WTC11 (cell line): Measurements from ENCODE around the gene PDSS1. TPM values are rescaled to one million over a fixed set of nuclear protein-coding genes. Genes with fewer than 3 reads are reported as not detected.
A peak's percentile ranks its signal among the peaks of the same experiment; 100 is the strongest.

Experiments used
- ATAC-seq: fragments of 200-7000 bp; cut with Tn5 transposase; 2 replicates; pipeline ENCODE4 v1.10.0; 2021; ENCODE audit warnings: mild to moderate bottlenecking, moderate library complexity
- Bru-seq: library from RNA; stranded (reverse); fragments of 400-500 nt; gene quantifications from one replicate; lab custom pipeline; 2021; lab: Mats Ljungman, UMichigan
- CTCF ChIA-PET: fragments of 300-600 bp; sonication (Branson Sonifier 250); formaldehyde crosslinking; loops from one replicate; lab custom pipeline; 2021; ENCODE audit warnings: antibody characterized with exemption; lab: Charles Lee
- POLR2A ChIA-PET: fragments of 350-600 bp; sonication (Branson Sonifier 250); formaldehyde crosslinking; loops from one replicate; lab custom pipeline; 2021; ENCODE audit warnings: antibody characterized with exemption; lab: Charles Lee
- DNase-seq: peaks from one replicate; pipeline ENCODE4 v3.0.0; 2021; ENCODE audit warnings: low spot score
- H3K27ac Mint-ChIP-seq: 2 replicates; pipeline ENCODE4 v1.8.0; 2021; ENCODE audit warnings: mixed read lengths
- H3K27me3 Mint-ChIP-seq: 2 replicates; pipeline ENCODE4 v1.8.0; 2021; ENCODE audit warnings: low read depth, mild to moderate bottlenecking, moderate library complexity, mixed read lengths
- H3K36me3 Mint-ChIP-seq: 2 replicates; pipeline ENCODE4 v1.8.0; 2021; ENCODE audit warnings: mixed read lengths
- H3K4me1 Mint-ChIP-seq: 2 replicates; pipeline ENCODE4 v1.8.0; 2022; ENCODE audit warnings: mixed read lengths
- H3K4me3 Mint-ChIP-seq: 2 replicates; pipeline ENCODE4 v1.8.0; 2021; ENCODE audit warnings: mild to moderate bottlenecking, moderate library complexity, mixed read lengths
- H3K9me3 Mint-ChIP-seq: 2 replicates; pipeline ENCODE4 v1.8.0; 2021; ENCODE audit warnings: mixed read lengths
- ATF1 ChIP-seq: sonication (generic); formaldehyde crosslinking; IDR thresholded peaks from 2 replicates; pipeline ENCODE4 v1.8.1; 2023; ENCODE audit warnings: mild to moderate bottlenecking, moderate library complexity, missing genetic modification reagents
- ATF2 ChIP-seq: sonication (generic); formaldehyde crosslinking; IDR thresholded peaks from 2 replicates; pipeline ENCODE4 v1.8.1; 2022; ENCODE audit warnings: low read depth, missing genetic modification reagents, borderline replicate concordance
- E2F5 ChIP-seq: sonication (generic); formaldehyde crosslinking; IDR thresholded peaks from 2 replicates; pipeline ENCODE4 v1.8.1; 2022; ENCODE audit warnings: mild to moderate bottlenecking, moderate library complexity, missing genetic modification reagents
- ERG ChIP-seq: fragments of 250-450 bp; sonication (Bioruptor Pico); IDR thresholded peaks from 2 replicates; pipeline ENCODE4 v1.8.0; 2021; ENCODE audit warnings: mild to moderate bottlenecking
- ESRRA ChIP-seq: sonication (generic); formaldehyde crosslinking; IDR thresholded peaks from 2 replicates; pipeline ENCODE4 v1.8.1; 2022; ENCODE audit warnings: mild to moderate bottlenecking, missing genetic modification reagents, borderline replicate concordance
- FOXK1 ChIP-seq: sonication (generic); formaldehyde crosslinking; IDR thresholded peaks from 2 replicates; pipeline ENCODE4 v1.8.0; 2022; ENCODE audit warnings: mild to moderate bottlenecking, moderate library complexity, missing genetic modification reagents
- GABPB1 ChIP-seq: sonication (generic); formaldehyde crosslinking; IDR thresholded peaks from 2 replicates; pipeline ENCODE4 v1.8.1; 2023; ENCODE audit warnings: mild to moderate bottlenecking, missing genetic modification reagents
- GRHL2 ChIP-seq: fragments of 250-450 bp; sonication (Bioruptor Pico); IDR thresholded peaks from 2 replicates; pipeline ENCODE4 v1.8.0; 2022; ENCODE audit warnings: mild to moderate bottlenecking, moderate library complexity; ENCODE audit not compliant: insufficient replicate concordance, severe bottlenecking
- IRF2 ChIP-seq: sonication (generic); formaldehyde crosslinking; IDR thresholded peaks from 2 replicates; pipeline ENCODE4 v1.8.0; 2022; ENCODE audit warnings: low read depth, missing genetic modification reagents, borderline replicate concordance
- JAZF1 ChIP-seq: fragments of 250-450 bp; sonication (Bioruptor Pico); IDR thresholded peaks from 2 replicates; pipeline ENCODE4 v1.9.0; 2021; ENCODE audit warnings: moderate library complexity, mild to moderate bottlenecking, inconsistent platforms
- KAT7 ChIP-seq: sonication (generic); formaldehyde crosslinking; IDR thresholded peaks from 2 replicates; pipeline ENCODE4 v1.8.1; 2023; ENCODE audit warnings: missing genetic modification reagents, mild to moderate bottlenecking, borderline replicate concordance
- NFATC4 ChIP-seq: fragments of 250-450 bp; sonication (Bioruptor Pico); IDR thresholded peaks from 2 replicates; pipeline ENCODE4 v1.9.0; 2021; ENCODE audit warnings: mild to moderate bottlenecking
- PRDM15 ChIP-seq: sonication (generic); formaldehyde crosslinking; IDR thresholded peaks from 2 replicates; pipeline ENCODE4 v1.8.0; 2022; ENCODE audit warnings: missing genetic modification reagents
- PRRX2 ChIP-seq: fragments of 250-450 bp; sonication (Bioruptor Pico); IDR thresholded peaks from 2 replicates; pipeline ENCODE4 v1.8.0; 2021; ENCODE audit warnings: mild to moderate bottlenecking
- RELA ChIP-seq: sonication (generic); formaldehyde crosslinking; IDR thresholded peaks from 2 replicates; pipeline ENCODE4 v1.8.1; 2022; ENCODE audit warnings: missing genetic modification reagents, mild to moderate bottlenecking, borderline replicate concordance
- STAT6 ChIP-seq: sonication (generic); formaldehyde crosslinking; conservative IDR thresholded peaks from 2 replicates; pipeline ENCODE4 v1.8.1; 2023; ENCODE audit warnings: mild to moderate bottlenecking, low read depth, missing genetic modification reagents, moderate library complexity
- ZBTB43 ChIP-seq: sonication (generic); formaldehyde crosslinking; IDR thresholded peaks from 2 replicates; pipeline ENCODE4 v1.8.1; 2023; ENCODE audit warnings: mild to moderate bottlenecking, missing genetic modification reagents
- ZNF121 ChIP-seq: sonication (generic); formaldehyde crosslinking; IDR thresholded peaks from 2 replicates; pipeline ENCODE4 v1.8.0; 2023; ENCODE audit warnings: missing genetic modification reagents
- ZNF138 ChIP-seq: sonication (generic); formaldehyde crosslinking; conservative IDR thresholded peaks from 2 replicates; pipeline ENCODE4 v1.8.1; 2022; ENCODE audit warnings: mild to moderate bottlenecking, moderate library complexity, missing genetic modification reagents
- ZNF219 ChIP-seq: sonication (generic); formaldehyde crosslinking; IDR thresholded peaks from 2 replicates; pipeline ENCODE4 v1.8.0; 2023; ENCODE audit warnings: missing genetic modification reagents, mild to moderate bottlenecking, borderline replicate concordance
- ZNF263 ChIP-seq: sonication (generic); formaldehyde crosslinking; IDR thresholded peaks from 2 replicates; pipeline ENCODE4 v1.8.1; 2022; ENCODE audit warnings: low read depth, mild to moderate bottlenecking, moderate library complexity, missing genetic modification reagents
- ZNF423 ChIP-seq: fragments of 250-450 bp; sonication (Bioruptor Pico); IDR thresholded peaks from 2 replicates; pipeline ENCODE4 v2.1.2; 2022; ENCODE audit warnings: mild to moderate bottlenecking, moderate library complexity
- ZSCAN18 ChIP-seq: fragments of 250-450 bp; sonication (Bioruptor Pico); IDR thresholded peaks from 2 replicates; pipeline ENCODE4 v2.1.2; 2022; ENCODE audit warnings: mild to moderate bottlenecking, moderate library complexity
- long read RNA-seq, 3 experiments: library from RNA in 1 of 3; library from capped mRNA in 1 of 3; library from polyadenylated mRNA in 1 of 3; unstranded in 2 of 3; stranded (forward) in 1 of 3; transcript quantifications; one replicate each; pipeline ENCODE4 v2.0.0, GENCODE V29; 2021
- total RNA-seq: library from RNA; stranded (reverse); gene quantifications from 3 replicates; pipeline ENCODE4 v1.2.3, GENCODE V29; 2021

Gene PDSS1
- total RNA-seq: 13.2 to 13.9 TPM (median 13.6 TPM) in 3 replicates
- Bru-seq, nascent RNA: percentile 81 among the genes with signal in this experiment
- long read RNA-seq, experiment 1, transcript PDSS1-201 (12 exons, 1,626 nt): major isoform, 28 of 53 reads
- long read RNA-seq, experiment 1, partial matches to known transcripts: 5 of 53 reads
- long read RNA-seq, experiment 1, other reads (novel, unspliced or antisense): 20 of 53 reads
- long read RNA-seq, experiment 2, transcript PDSS1-201 (12 exons, 1,626 nt): major isoform, 6 of 16 reads
- long read RNA-seq, experiment 2, partial matches to known transcripts: 4 of 16 reads
- long read RNA-seq, experiment 2, other reads (novel, unspliced or antisense): 6 of 16 reads
- long read RNA-seq, experiment 3, partial matches to known transcripts: 1 of 2 reads
- long read RNA-seq, experiment 3, other reads (novel, unspliced or antisense): 1 of 2 reads

- Mint-ChIP-seq H3K27ac (peak within 1 kb of the TSS; percentile 93), H3K36me3 (peaks cover 22% of the 10 kb centered on the region), H3K9me3 (peaks cover 8% of the 10 kb centered on the region), H3K27me3 (peaks cover 5% of the 10 kb centered on the region; the same call in 1 of the 2 replicates), H3K4me1 (peaks cover 11% of the 10 kb centered on the region), H3K4me3 (peak within 1 kb of the TSS; percentile 96)
- ChIA-PET CTCF (interaction anchor here (1.3 kb wide), 1 partner anchor 11 kb away, joined by 5 read pairs; no protein-coding TSS in a partner anchor), POLR2A (no interaction called here)
- ATAC-seq: peak; percentile 79
- peak; percentile 70 for DNase-seq
- TF ChIP-seq IRF2 (CRISPR knock-in tag) (no peak), ESRRA (peak; percentile 90), PRDM15 (CRISPR knock-in tag) (no peak), FOXK1 (CRISPR knock-in tag) (peak; percentile 66), ZNF138 (CRISPR knock-in tag) (no peak), ZNF423 (no peak), ZSCAN18 (CRISPR knock-in tag) (no peak), KAT7 (CRISPR knock-in tag) (peak; percentile 65; the same call in 1 of the 2 replicates), STAT6 (CRISPR knock-in tag) (no peak), E2F5 (peak; percentile 81), ZNF121 (no peak), ERG (no peak), NFATC4 (CRISPR knock-in tag) (no peak), RELA (no peak), PRRX2 (CRISPR knock-in tag) (no peak), ZBTB43 (peak; percentile 91; the same call in 1 of the 2 replicates), GRHL2 (no peak), ZNF263 (CRISPR knock-in tag) (no peak), ATF1 (CRISPR knock-in tag) (no peak), GABPB1 (peak; percentile 51), JAZF1 (CRISPR knock-in tag) (no peak), ZNF219 (no peak), ATF2 (CRISPR knock-in tag) (no peak)
These were observed at the start of gene PDSS1 for GRCh38 chr10:26697163-26697921. PDSS1 (plus strand) TSS chr10:26697701; CDS start chr10:26697712, 11 bp downstream.
